CD4-positive, alpha-beta T cell treated with Interleukin-15 for 1 hour (primary cell): ENCODE measurements around the gene SCAI.
"Not testable (repeated sequence)": the region's sequence is repeated elsewhere in the genome, so short reads cannot be mapped to it uniquely, and the experiment has no call there.

ENCODE experiments used
- DNase-seq: peaks from one replicate; pipeline ENCODE4 v3.0.0-alpha.2; 2020

Gene SCAI

DNA sequence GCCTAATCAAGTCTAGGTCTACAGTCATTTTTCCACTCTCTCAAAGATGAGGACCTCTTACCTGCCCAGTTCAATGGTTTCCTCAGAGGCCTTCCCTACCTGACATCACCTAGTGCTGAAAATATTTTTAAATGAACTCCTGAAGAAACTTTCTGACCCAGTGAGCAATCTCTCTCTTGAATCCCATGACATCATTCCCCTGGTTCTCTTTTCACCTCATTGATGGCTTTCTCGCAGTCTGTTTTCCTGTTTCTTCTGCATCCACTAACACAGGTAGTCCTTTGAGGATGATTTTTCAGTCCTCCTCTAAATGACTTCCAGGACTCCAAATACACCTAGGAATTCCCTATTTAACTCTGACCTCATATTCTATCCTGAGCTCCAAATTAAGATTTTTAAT is 40.3 kb downstream of the SCAI start:
- no peak for DNase-seq

DNA sequence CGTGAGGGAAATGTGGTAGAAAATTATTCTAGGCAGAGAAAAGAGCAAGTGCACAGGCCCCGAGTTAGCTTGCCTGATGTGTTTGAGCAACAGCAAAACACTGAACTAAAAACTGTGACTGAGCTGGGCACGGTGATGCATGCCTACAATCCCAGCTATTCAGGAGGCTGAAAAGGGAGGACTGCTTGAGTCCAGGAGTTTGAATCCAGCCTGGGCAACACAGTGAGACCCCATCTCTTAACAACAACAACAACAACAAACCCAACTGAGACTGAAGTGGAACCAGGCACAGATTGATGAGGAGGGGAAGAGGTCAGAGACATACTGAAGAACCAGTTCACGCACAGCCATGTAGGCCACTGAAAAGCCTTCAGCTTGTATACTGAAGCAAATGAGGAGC is 42.5 kb downstream of the SCAI start:
- DNase-seq: no peak

DNA sequence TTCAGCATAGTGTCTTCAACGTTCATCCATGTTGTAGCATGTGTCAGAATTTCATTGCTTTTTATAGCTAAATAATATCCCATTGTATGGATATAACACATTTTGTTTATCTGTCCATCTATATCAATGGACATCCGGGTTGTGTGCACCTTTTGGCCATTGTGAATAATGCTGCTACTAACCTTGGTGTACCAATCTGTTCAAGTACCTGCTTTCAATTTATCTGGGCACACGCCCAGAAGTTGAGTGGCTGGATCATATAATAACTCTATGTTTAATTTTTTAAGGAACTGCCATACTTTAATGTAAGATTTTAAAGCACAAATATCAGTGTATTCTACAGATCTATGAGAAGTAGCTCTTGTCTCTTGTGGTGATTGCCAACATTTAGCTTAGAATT is 43.5 kb downstream of the SCAI start:
- no peak for DNase-seq

DNA sequence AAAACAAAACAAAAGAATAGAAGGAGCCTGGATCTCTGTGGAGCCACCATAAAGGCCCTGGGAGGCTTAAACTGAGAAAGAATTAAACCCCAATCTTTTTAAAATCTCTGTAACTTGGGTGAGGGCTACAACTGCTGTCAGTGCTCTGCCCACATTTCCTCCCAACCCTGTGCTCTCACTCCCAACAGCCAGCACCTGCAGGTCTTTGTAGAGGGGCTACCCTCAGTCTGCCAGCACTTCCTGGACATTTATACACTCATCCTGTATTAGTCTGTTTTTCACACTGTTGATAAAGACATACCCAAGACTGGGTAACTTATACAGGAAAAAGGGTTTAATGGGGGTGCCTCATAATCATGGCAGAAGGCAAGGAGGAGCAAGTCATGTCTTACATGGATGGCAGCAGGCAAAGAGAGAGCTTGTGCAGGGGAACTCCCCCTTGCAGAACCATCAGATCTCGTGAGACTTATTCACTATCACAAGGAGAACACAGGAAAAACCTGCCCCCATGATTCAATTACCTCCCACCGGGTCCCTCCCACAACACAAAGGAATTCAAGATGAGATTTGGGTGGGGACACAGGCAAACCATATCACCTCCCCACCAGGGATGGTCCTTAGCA is 47.4 kb downstream of the SCAI start:
- no peak for DNase-seq

DNA sequence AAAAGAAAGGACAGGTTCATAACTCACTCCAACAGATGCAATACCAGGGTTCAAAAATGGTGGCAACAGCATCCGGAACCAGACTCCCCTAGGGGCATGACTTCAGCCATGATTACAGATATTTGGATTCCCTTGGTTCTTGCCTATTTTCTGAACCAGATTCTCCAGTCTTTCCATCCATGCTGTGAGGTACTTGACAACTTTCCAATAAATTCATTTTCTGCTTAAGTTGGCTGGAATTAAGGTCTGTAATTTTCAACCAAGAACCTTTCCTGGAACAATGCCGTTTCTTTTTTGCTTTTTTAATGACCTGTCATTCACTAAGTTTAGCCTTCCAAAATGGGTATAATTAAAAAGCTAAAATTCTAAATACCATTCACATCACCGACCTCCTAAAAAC is 52.2 kb downstream of the SCAI start:
- no peak for DNase-seq

DNA sequence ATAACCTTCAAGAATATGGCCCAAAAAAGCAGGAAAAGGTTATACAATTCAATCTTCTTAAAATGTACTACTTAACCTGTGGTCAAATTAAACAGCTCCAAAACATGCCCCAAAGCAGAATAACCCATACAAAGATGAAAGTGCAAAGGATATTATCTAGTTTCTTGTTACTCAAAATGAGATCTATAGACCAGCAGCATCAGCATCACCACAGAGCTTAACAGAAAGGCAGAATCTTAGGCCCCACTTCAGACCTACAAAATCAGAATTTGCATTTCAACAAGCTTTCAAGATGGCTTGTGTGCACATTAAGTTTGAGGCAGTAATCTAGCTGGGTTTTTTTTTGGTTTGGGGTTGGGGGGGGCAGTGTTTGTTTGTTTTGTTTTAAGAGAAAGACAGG is 54.0 kb downstream of the SCAI start:
- no peak for DNase-seq

DNA sequence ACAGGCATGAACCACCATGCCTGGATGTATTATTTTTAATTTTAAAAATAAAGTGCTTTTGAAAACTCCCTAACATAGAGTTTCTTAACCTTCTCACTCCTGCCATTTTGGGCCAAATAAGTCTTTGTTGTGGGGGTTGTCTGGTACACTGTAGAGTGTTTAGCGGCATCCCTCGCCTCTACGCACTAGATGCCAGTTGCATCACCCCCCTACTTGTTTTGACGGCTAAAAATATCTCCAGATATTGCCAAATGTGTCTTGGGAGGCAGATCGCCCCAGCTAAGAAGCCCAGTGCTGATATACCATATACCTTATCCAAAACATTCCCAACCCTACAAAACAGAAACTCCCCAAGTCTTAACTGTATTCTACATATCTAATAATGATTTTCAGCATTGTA is 54.6 kb downstream of the SCAI start:
- DNase-seq: no peak

DNA sequence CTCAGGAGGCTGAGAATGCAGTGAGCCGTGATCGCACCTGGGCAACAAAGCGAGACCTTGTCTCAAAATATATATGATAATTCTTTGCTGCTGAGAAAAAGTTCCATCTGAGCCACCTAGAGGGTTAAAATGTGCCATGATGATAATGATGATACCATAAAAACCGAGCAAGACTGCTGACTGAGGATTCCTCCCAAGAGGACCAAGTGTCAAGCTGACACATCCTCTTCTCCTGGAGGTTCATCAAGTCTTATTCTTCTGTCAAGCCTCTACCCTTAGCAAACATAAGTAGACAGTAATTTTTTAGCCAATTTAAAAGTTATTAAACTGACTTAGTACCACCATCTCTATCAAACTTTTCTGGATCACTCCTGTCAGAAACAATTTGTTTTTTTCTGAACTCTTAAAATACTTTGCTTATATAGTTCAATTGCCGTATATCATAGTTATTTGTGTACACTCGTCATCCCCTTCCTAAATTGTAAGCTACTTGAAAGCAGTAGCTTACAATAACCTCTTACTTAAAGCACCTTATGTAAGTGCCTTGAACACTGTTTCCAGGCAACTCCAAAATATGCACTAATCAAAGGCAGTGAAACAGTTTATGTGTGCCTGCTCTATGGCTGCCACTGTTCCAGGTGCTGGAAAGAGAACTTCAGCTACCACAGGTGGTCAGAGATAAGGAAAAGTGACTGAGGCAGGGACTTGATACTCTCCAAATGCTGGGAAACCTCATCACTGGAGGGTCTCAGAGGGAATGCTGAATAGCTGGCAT is 57.4 kb downstream of the SCAI start:
- no peak for DNase-seq

DNA sequence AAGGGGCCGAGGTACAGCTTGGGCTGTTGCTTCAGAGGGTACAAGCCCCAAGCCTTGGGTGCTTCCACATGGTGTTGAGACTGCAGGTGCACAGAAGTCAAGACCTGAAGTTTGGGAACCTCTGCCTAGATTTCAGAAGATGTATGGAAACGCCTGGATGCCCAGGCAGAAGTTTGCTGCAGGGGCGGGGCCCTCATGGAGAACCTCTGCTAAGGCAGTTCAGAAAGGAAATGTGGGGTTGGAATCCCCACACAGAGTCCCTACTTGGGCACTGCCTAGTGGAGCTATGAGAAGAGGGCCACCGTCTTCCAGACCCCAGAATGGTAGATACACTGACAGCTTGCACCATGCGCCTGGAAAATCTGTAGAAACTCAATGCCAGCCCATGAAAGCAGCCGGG is 61.1 kb downstream of the SCAI start:
- not testable (repeated sequence) for DNase-seq

DNA sequence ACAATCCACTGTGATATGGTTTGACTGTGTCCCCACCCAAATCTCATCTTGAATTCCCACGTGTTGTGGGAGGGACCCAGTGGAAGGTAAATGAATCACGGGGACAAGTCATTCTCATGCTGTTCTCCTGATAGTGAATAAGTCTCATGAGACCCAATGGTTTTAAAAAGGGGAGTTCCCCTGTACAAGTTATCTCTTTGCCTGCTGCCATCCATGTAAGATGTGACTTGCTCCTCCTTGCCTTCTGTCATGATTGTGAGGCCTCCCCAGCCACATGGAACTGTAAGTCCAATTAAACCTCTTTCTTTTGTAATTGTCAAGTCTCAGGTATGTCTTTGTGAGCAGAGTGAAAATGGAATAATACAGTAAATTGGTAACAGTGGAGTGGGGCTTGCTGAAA is 62.5 kb downstream of the SCAI start:
- not testable (repeated sequence) for DNase-seq

DNA sequence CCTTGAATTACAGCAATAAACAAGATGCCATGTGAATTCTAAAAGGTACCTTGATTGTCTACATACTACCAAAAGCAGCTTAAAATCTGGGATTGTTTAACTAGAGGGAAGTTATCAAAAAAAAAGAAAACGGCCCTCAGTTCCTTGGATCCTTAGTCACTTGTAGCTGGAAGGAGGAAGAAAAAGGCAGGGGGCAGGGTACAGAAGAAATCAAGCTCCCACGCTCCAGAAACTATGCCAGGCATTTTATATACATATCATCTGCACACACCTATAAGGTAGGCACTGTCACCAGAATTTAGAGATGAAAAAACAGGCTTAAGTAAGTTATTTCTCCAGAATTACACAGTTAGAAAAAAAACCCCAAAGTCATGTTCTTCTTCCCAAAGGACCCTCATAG is 63.4 kb downstream of the SCAI start:
- DNase-seq: no peak

DNA sequence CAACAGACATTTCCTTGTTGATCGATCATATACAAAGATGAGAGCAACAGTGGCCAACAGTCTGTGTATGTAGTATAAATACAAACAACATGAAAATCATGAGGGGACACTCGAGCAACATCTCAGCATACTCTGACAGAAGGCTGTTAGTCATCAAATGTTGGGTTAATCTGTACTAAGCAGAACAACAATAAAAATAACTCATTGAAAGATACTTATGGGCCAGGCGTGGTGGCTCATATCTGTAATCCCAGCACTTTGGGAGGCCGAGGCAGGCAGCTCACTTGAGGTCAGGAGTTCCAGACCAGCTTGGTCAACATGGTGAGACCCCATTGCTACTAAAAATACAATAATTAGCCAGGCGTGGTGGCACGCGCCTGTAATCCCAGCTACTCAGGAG is 67.3 kb downstream of the SCAI start:
- no peak for DNase-seq

DNA sequence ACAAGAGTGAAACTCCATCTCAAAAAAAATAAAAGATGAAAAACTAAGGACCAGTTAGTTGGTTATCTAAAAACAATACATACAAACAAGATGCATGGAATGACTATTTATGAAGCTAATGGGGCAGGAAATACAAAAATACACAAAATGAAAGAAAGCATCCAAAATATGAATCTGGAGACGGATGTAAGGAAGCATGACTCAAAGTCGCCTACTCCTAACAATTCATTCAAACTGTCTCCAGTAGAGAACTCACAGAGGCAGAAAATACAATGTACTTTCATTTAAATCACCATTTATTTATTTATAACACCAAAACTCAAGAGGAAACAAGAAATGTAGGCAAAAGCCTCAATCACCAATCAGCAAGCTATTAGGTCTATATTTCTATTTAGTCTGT is 68.4 kb downstream of the SCAI start:
- no peak for DNase-seq

DNA sequence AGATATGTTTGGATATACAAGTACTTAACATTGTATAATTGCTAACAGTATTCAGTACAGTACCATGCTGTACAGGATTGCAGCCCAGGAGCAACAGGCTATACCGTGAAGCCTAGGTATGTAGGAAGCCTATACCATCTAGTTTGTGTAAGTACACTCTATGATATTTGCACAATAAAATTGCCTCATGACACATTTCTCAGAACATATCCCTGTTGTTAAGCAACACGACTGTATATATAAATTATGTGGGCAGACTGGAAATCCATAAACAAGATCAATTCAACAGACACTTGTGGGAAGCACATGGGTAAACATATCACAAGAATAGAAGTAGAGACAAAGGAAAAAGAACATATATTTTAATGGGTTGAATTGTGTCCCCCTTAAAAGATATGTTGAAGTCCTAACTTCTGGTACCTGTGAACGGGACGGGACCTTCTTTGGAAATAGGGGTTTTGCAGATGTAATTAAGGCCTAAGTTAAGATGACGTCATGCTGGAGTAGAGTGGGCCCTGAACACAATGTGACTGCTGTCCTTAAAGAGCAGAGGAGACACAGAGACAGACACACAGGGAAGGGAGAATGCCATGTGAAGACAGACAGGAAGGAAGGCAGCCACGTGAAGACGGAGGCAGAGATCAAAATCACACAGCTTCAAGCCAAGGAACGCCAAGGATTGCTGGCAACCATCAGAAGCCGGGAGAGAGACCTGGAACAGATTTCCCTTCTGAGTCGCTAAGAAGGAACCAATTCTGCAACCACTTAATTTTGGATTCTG is 76.3 kb downstream of the SCAI start:
- DNase-seq: no peak

DNA sequence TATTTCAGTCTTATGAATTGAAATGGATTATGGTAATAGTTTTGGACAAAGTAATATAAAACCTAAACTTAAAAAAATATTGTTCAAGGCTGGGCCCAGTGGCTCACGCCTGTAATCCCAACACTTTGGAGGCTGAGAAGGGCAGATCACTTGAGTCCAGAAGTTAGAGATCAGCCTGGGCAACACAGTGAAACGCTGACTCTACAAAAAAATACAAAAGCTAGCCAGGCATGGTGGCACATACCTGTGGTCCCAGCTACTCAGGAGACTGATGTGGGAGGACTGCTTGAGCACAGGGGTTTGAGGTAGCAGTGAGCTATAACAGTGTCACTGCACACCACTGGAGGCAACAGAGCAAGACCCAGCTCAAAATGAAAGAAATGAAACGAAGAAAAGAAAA is 81.9 kb downstream of the SCAI start:
- no peak for DNase-seq

DNA sequence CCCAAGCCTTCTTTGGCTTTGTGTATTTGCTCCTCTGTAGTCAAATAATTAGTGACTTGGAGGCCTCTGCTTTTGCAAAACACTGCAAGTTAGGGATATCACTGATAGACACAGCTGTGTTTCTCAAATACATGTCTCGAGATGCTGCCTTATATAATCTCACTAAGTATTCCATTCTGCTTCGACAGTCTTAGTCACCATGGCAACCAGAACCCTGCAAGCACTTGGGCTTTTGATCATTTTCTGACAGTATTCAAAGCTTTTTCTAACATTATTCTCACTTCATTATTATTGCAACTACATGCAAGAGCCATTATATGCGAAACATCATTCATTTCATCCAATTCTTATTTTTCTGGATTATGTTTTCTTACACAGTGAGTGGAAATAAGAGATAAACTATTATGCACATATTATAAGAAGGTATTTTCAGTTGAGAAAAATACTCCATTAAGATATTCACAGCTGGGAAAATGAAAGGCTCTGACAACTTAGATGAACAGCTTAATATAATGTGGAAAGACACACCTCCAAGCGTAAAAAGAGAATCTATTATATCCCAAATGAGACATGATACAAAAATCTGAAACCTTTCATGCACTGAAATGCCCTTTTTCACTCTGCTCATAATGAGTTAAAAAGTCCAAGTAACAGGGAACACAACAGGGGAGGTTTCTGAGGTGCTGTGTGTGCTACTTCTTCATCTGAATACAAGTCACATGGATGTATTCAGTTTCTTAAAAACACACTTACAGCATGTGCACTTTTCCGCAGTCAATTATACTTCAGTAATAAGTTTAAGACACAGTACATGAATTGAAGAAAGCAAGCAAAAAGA is 93.9 kb downstream of the SCAI start:
- DNase-seq: no peak

DNA sequence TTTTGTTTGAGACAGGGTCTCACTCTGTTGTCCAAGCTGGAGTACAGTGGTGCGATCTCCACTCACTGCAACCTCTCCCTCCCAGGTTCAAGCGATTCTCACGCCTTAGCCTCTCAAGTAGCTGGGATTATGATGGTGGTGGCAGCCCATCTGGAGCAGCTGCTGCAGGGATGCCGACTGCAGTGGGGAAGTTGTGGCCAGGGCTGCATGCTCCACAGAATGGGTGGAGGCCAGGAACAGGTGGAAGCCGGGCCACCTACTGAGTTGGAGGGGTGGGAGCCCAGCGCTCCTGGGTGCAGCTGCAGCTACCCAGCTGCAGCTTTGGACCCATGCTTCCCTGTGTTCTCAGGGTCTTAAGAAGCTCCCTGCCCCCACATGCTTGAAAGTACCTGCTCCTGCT is 99.7 kb downstream of the SCAI start:
- no peak for DNase-seq

DNA sequence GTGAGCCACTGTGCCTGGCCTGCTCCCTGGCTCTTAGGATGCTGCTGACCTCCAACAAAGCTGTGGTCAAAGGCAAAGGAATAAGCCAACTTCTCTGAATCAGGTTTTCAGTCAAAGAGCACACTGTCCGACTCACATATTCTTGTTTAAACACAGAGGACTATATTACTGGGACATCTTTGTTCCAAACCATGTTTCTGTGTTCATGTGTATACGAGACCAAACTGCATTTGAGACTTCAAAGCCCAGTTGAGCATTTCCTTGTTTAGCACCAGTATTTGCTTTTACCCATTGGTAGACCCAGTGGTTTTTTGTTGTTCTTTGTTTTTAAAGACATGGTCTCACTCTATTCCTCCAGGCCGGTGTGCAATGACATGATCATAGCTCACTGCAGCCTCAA is 100.2 kb downstream of the SCAI start:
- DNase-seq: no peak

DNA sequence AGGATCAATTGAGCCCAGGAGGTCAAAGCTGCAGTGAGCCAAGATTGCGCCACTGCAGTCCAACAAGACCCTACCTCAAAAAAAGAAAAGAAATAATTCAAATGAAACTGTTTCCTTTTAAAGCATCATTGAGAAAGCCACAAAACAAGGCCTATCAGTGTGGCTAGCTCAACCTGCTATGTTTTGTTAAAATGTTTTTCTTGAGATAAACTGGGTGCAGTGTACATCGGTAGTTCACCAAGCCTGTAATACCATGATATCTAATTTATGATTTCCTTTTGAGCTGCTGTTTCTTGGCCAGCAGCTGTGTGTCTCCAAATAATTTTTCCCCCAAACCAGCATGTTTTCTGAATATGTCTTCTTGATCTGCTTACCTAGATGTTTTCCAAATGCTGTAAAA is 105.2 kb downstream of the SCAI start:
- DNase-seq: no peak

DNA sequence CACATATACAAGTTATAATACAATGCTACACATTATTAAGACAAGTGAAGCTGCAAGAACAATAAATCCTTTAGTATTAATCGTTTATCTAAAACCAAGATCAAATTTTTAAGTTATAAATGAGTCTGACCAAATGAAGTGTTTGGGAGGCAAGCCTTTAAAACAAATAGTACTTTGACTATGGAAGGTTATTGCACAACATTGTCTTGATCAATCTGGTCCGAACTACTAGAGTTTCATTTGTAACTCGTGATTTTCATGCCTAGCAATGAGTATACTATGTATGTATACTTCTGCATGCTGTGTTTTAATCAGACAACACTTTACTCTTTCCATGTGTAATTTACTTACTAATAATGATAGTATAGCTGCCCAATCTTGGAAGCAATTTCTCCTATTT is 115.3 kb downstream of the SCAI start:
- DNase-seq: no peak

DNA sequence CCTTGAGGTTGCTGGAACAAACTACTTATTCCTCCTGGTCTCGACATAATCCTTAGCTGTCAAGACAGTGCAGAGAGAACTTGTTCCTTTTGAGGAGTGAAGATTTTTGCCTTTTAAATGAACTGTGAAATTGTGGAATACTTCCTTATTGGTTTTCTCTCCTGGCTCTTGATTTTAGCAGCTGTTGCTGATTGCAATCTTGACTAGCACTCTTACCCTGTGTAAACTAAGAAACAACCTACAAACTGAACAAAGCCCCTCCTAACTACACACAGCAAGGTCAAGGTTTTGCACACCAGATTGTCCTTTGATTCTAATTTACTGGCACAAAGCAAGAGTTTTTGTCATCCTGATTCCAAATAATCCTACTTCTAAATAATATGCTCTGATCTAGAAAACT is 118.4 kb downstream of the SCAI start:
- no peak for DNase-seq

DNA sequence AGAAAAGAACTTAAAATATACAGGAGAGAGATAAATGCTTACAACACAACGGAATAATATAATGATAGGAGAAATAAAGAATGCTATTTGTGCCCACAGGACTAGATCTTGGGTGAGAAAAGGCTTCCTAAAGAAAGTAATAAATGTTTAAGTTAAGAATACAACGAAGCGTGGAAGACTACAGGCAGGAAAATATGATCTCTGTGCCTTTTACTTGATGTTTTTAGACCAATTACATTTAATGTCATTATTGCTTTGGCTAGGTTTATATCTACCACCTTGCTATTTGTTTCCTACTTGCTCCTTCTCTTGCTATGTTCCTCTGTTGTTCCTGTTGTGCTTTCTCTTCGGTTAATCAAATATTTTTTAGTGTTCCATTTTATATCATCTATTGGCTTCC is 122.3 kb downstream of the SCAI start:
- no peak for DNase-seq

DNA sequence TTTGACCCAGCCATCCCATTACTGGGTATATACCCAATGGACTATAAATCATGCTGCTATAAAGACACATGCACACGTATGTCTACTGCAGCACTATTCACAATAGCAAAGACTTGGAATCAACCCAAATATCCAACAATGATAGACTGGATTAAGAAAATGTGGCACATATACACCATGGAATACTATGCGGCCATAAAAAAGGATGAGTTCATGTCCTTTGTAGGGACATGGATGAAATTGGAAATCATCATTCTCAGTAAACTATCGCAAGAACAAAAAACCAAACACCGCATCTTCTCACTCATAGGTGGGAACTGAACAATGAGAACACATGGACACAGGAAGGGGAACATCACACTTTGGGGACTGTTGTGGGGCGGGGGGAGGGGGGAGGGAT is 127.7 kb downstream of the SCAI start:
- not testable (repeated sequence) for DNase-seq
